Measurements from ENCODE around the gene HSPA12A.

The HSPA12A gene

GRCh38 chr10:116631871-116632295 lies 110.5 kb downstream of the HSPA12A start:
- DNase-seq (ENCODE audit: low read depth in 3 of 3): no peak

- DNase-seq (ENCODE audit: low read depth in 3 of 3): no peak
These were observed 112.3 kb downstream of the HSPA12A start for GRCh38 chr10:116630020-116630419.

- DNase-seq (ENCODE audit: low read depth in 3 of 3): no peak
These were observed 113.0 kb downstream of the HSPA12A start for GRCh38 chr10:116629340-116629739.

GRCh38 chr10:116627386-116627933 lies 114.9 kb downstream of the HSPA12A start:
- no peak for DNase-seq (ENCODE audit: low read depth in 3 of 3)

- DNase-seq (ENCODE audit: low read depth in 3 of 3): no peak
These were observed 115.6 kb downstream of the HSPA12A start for GRCh38 chr10:116626815-116627214.

- no peak for DNase-seq (ENCODE audit: low read depth in 3 of 3)
These were observed 116.5 kb downstream of the HSPA12A start for GRCh38 chr10:116625845-116626244.

GRCh38 chr10:116621934-116622655 lies 120.3 kb downstream of the HSPA12A start:
- no peak for DNase-seq (ENCODE audit: low read depth in 3 of 3)

GRCh38 chr10:116621476-116621875 lies 120.9 kb downstream of the HSPA12A start:
- DNase-seq (ENCODE audit: low read depth in 3 of 3): no peak

Measured in stimulated activated CD4-positive, alpha-beta T cell treated with anti-CD3 and anti-CD28 coated beads, TNF-alpha, amount 100 ng/mL, for 48 hours (primary cell).